SK-N-SH (cell line): ENCODE data around the gene ATXN7. TPM values are rescaled to one million over a fixed set of nuclear protein-coding genes. Genes with fewer than 3 reads are reported as not detected.

Experiments used
- CTCF ChIA-PET: fragments of 300-600, 350-600 bp; formaldehyde crosslinking; extraction: SDS; loops from one replicate; lab custom pipeline; 2021; lab: Yijun Ruan, JAX
- POLR2A ChIA-PET: fragments of 350-600 bp; sonication (Branson Sonifier 250); formaldehyde crosslinking; extraction: SDS; loops from one replicate; lab custom pipeline; 2020; ENCODE audit warnings: antibody characterized with exemption, inconsistent platforms; lab: Yijun Ruan, JAX
- DNase-seq: peaks from one replicate; pipeline ENCODE4 v3.0.0; 2012
- H2AFZ ChIP-seq: fragments of 200-600 bp; sonication (generic); 2 replicates; pipeline ENCODE4 v1.8.1; 2016; ENCODE audit warnings: antibody characterized with exemption, mild to moderate bottlenecking, low read depth
- H3F3A ChIP-seq: fragments of 200-600 bp; sonication (generic); replicated peaks from 2 replicates; pipeline ENCODE3; 2016; ENCODE audit warnings: antibody characterized with exemption, mild to moderate bottlenecking; ENCODE audit not compliant: insufficient read depth
- H3K27ac ChIP-seq, 2 experiments: fragments of 200-500 bp in 1 of 2; fragments of 200-600 bp in 1 of 2; sonication (Bioruptor generic) in 1 of 2; sonication (generic), shearing (Covaris generic) in 1 of 2; 2 replicates each; pipeline versions ENCODE4 v1.5.1 to v1.6.1; 2014 to 2016; ENCODE audit warnings: low read depth in 2 of 2, inconsistent platforms in 1 of 2, low read length in 1 of 2, mild to moderate bottlenecking in 1 of 2, mixed read lengths in 1 of 2
- H3K27me3 ChIP-seq: fragments of 200-600 bp; sonication (generic), shearing (Covaris generic); 2 replicates; pipeline ENCODE4 v1.6.1; 2016; ENCODE audit warnings: mixed run types; ENCODE audit not compliant: insufficient read depth
- H3K36me3 ChIP-seq, 2 experiments: fragments of 200-500 bp in 1 of 2; fragments of 200-600 bp in 1 of 2; sonication (Bioruptor generic) in 1 of 2; sonication (generic) in 1 of 2; replicated peaks in 1 of 2; 2 replicates each; pipeline versions ENCODE3 to v1.5.1; 2014 to 2016; ENCODE audit warnings: low read length in 1 of 2, mild to moderate bottlenecking in 1 of 2; ENCODE audit not compliant: insufficient read depth in 2 of 2, control insufficient read depth in 1 of 2
- H3K4me1 ChIP-seq, 2 experiments: fragments of 200-500 bp in 1 of 2; fragments of 200-600 bp in 1 of 2; sonication (Bioruptor generic) in 1 of 2; sonication (generic), shearing (Covaris generic) in 1 of 2; 2 replicates each; pipeline versions ENCODE4 v1.5.1 to v1.6.1; 2014 to 2016; ENCODE audit warnings: low read depth in 1 of 2, low read length in 1 of 2, mixed run types in 1 of 2; ENCODE audit not compliant: insufficient read depth in 2 of 2, control insufficient read depth in 1 of 2
- H3K4me2 ChIP-seq: fragments of 200-600 bp; sonication (generic), shearing (Covaris generic); 2 replicates; pipeline ENCODE4 v1.6.1; 2017; ENCODE audit warnings: mixed run types
- H3K4me3 ChIP-seq, 2 experiments: fragments of 200-500 bp in 1 of 2; fragments of 200-600 bp in 1 of 2; sonication (Bioruptor generic) in 1 of 2; sonication (generic), shearing (Covaris generic) in 1 of 2; 2 replicates each; pipeline versions ENCODE4 v1.5.1 to v1.8.1; 2014 to 2016; ENCODE audit warnings: low read depth in 2 of 2, inconsistent platforms in 1 of 2, low read length in 1 of 2, mild to moderate bottlenecking in 1 of 2, mixed read lengths in 1 of 2, moderate library complexity in 1 of 2
- H3K79me2 ChIP-seq: fragments of 200-600 bp; sonication (generic); 2 replicates; pipeline ENCODE4 v1.8.1; 2017; ENCODE audit warnings: mild to moderate bottlenecking; ENCODE audit not compliant: insufficient read depth
- H3K9ac ChIP-seq: fragments of 200-600 bp; sonication (generic); 2 replicates; pipeline ENCODE4 v1.6.1; 2017; ENCODE audit warnings: mixed run types
- H3K9me2 ChIP-seq: fragments of 200-600 bp; sonication (generic); 2 replicates; pipeline ENCODE4 v1.6.1; 2017; ENCODE audit warnings: mixed run types
- H3K9me3 ChIP-seq: fragments of 200-600 bp; sonication (generic); 2 replicates; pipeline ENCODE4 v1.6.1; 2017; ENCODE audit warnings: mixed run types, mild to moderate bottlenecking, moderate library complexity
- H4K20me1 ChIP-seq: fragments of 200-600 bp; sonication (generic); 2 replicates; pipeline ENCODE4 v1.6.1; 2017; ENCODE audit warnings: mild to moderate bottlenecking, mixed run types; ENCODE audit not compliant: insufficient read depth
- EP300 ChIP-seq, 2 experiments: IDR thresholded peaks; 2 replicates each; pipeline versions ENCODE4 v1.4.0 to v1.6.1; 2012; ENCODE audit warnings: borderline replicate concordance in 1 of 2, low read depth in 1 of 2, low read length in 1 of 2
- FOSL2 ChIP-seq: IDR thresholded peaks from 2 replicates; pipeline ENCODE4 v1.4.0; 2012; ENCODE audit warnings: low read depth, mild to moderate bottlenecking, moderate library complexity, borderline replicate concordance
- FOXM1 ChIP-seq: IDR thresholded peaks from 2 replicates; pipeline ENCODE4 v1.4.0; 2012; ENCODE audit warnings: low read depth, mild to moderate bottlenecking
- GABPA ChIP-seq: IDR thresholded peaks from 2 replicates; pipeline ENCODE4 v1.4.0; 2012; ENCODE audit warnings: low read depth, mild to moderate bottlenecking
- MXI1 ChIP-seq: IDR thresholded peaks from 2 replicates; pipeline ENCODE4 v1.6.1; 2012; ENCODE audit warnings: mild to moderate bottlenecking, low read depth, low read length, improper control_type of control experiment
- NFIC ChIP-seq: IDR thresholded peaks from 2 replicates; pipeline ENCODE4 v1.4.0; 2012; ENCODE audit warnings: borderline replicate concordance
- POLR2AphosphoS5 ChIP-seq: IDR thresholded peaks from 2 replicates; pipeline ENCODE4 v1.6.1; 2012; ENCODE audit warnings: low read depth, low read length
- RAD21 ChIP-seq: IDR thresholded peaks from 2 replicates; pipeline ENCODE4 v1.6.1; 2012; ENCODE audit warnings: mild to moderate bottlenecking, low read length
- RCOR1 ChIP-seq: fragments of 150-350 bp; IDR thresholded peaks from 2 replicates; pipeline ENCODE4 v1.6.1; 2017; ENCODE audit warnings: antibody characterized with exemption, low read length
- RFX5 ChIP-seq: IDR thresholded peaks from 2 replicates; pipeline ENCODE4 v1.6.1; 2012; ENCODE audit warnings: mild to moderate bottlenecking, improper control_type of control experiment, low read length
- RXRA ChIP-seq: IDR thresholded peaks from 2 replicates; pipeline ENCODE4 v1.4.0; 2012; ENCODE audit warnings: low read depth, mild to moderate bottlenecking, borderline replicate concordance
- SMC3 ChIP-seq: IDR thresholded peaks from 2 replicates; pipeline ENCODE4 v1.6.1; 2012; ENCODE audit warnings: low read depth, low read length, improper control_type of control experiment
- TAF1 ChIP-seq: IDR thresholded peaks from 2 replicates; pipeline ENCODE4 v1.6.1; 2012; ENCODE audit warnings: low read depth, mild to moderate bottlenecking, low read length, moderate library complexity, borderline replicate concordance
- TCF12 ChIP-seq: IDR thresholded peaks from 2 replicates; pipeline ENCODE4 v1.4.0; 2012
- TEAD4 ChIP-seq: IDR thresholded peaks from 2 replicates; pipeline ENCODE4 v1.4.0; 2012; ENCODE audit warnings: mild to moderate bottlenecking, borderline replicate concordance; ENCODE audit not compliant: insufficient read depth
- USF1 ChIP-seq: IDR thresholded peaks from 2 replicates; pipeline ENCODE4 v1.4.0; 2012; ENCODE audit warnings: low read depth, borderline replicate concordance
- USF2 ChIP-seq: fragments of 150-350 bp; IDR thresholded peaks from 2 replicates; pipeline ENCODE4 v1.6.1; 2017; ENCODE audit warnings: antibody characterized with exemption, low read length, low read depth, borderline replicate concordance
- YY1 ChIP-seq: IDR thresholded peaks from 2 replicates; pipeline ENCODE4 v1.4.0; 2012; ENCODE audit warnings: low read depth, mild to moderate bottlenecking
- WGBS: methylation state at CpG from one replicate; pipeline ENCODE4 v1.1.6; 2017; ENCODE audit warnings: low lambda C conversion rate; 5-methylcytosine and 5-hydroxymethylcytosine counted together
- polyA plus RNA-seq, 3 experiments: library from polyadenylated mRNA; depleted of rRNA; stranded (reverse); fragments of >200 nt; gene quantifications; 2 replicates each; pipeline ENCODE4 v1.2.3, GENCODE V29; 2012
- TF ChIP-seq, protein P1 (sequence below): IDR thresholded peaks from 2 replicates; pipeline ENCODE4 v1.4.0; 2012; ENCODE audit warnings: low read depth
- TF ChIP-seq, protein P2 (sequence below): fragments of 200-600 bp; sonication (generic); IDR thresholded peaks from 2 replicates; pipeline ENCODE4 v1.6.1; 2017; ENCODE audit warnings: antibody characterized with exemption, mild to moderate bottlenecking, moderate library complexity
- TF ChIP-seq, protein P3 (sequence below): IDR thresholded peaks from 2 replicates; pipeline ENCODE4 v1.6.1; 2012; ENCODE audit warnings: mild to moderate bottlenecking, low read depth, low read length, moderate library complexity

Gene ATXN7
- polyA plus RNA-seq, 1 of the 3 experiments (the other 2 are of a cell fraction) = 6.2 TPM

- TF ChIP-seq, protein P1, sequence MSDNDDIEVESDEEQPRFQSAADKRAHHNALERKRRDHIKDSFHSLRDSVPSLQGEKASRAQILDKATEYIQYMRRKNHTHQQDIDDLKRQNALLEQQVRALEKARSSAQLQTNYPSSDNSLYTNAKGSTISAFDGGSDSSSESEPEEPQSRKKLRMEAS = no peak
- TF ChIP-seq MXI1 (no peak), YY1 (no peak), GABPA (no peak), TCF12 (no peak), RFX5 (no peak), EP300 (IDR thresholded peaks at IDR 0.05; ENCODE audit: borderline replicate concordance in 1 of 2, low read depth in 1 of 2, low read length in 1 of 2) (no peak)
These were observed 109.3 kb downstream of the ATXN7 start (continued) for GRCh38 chr3:63972987-63973386.

DNA sequence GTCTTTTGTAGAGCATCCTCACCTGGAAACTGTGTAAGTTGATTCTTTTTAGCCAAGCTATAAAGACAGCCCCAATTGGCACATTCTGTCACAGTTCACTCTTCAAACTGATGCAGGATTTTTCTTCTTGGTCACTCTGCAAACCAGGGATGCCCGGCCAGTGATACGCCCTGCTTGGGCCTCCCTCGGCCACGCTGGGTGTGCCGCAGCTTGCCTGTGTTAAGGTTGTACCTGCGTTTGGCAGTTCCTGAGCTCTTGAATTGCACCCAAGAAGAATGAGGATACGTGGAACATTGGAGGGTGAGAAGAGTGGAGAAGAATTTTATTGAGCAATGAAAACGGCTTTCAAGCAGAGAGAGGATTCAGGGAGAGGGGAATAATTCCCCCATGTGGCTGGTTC lies 109.7 kb downstream of the ATXN7 start:
- Histone ChIP-seq H3F3A (no peaks in the 10 kb centered on the region), H3K9me3 (no peaks in the 10 kb centered on the region), H4K20me1 (peaks cover 29% of the 10 kb centered on the region), H3K4me1 (peaks cover 5 to 14% of the 10 kb centered on the region in 2 experiments; a peak in 2 of 4 replicates), H3K4me2 (no peak overlapping the region), H3K36me3 (peaks cover 11 to 14% of the 10 kb centered on the region in 2 experiments), H3K9ac (no peak overlapping the region), H3K27me3 (no peaks in the 10 kb centered on the region), H3K27ac (no peak overlapping the region), H2AFZ (no peak overlapping the region), H3K4me3 (no peak overlapping the region), H3K79me2 (peaks cover 84% of the 10 kb centered on the region), H3K9me2 (no peaks in the 10 kb centered on the region)
- TF ChIP-seq, protein P2, sequence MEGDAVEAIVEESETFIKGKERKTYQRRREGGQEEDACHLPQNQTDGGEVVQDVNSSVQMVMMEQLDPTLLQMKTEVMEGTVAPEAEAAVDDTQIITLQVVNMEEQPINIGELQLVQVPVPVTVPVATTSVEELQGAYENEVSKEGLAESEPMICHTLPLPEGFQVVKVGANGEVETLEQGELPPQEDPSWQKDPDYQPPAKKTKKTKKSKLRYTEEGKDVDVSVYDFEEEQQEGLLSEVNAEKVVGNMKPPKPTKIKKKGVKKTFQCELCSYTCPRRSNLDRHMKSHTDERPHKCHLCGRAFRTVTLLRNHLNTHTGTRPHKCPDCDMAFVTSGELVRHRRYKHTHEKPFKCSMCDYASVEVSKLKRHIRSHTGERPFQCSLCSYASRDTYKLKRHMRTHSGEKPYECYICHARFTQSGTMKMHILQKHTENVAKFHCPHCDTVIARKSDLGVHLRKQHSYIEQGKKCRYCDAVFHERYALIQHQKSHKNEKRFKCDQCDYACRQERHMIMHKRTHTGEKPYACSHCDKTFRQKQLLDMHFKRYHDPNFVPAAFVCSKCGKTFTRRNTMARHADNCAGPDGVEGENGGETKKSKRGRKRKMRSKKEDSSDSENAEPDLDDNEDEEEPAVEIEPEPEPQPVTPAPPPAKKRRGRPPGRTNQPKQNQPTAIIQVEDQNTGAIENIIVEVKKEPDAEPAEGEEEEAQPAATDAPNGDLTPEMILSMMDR = no peak
- TF ChIP-seq USF1 (no peak), FOSL2 (no peak), SMC3 (no peak), TAF1 (no peak), TEAD4 (no peak), NFIC (no peak), RCOR1 (no peak), USF2 (no peak), RAD21 (no peak), POLR2AphosphoS5 (no peak), MXI1 (no peak), TCF12 (no peak), RXRA (no peak), FOXM1 (no peak)
- TF ChIP-seq, protein P1 = no peak
- TF ChIP-seq, protein P3, sequence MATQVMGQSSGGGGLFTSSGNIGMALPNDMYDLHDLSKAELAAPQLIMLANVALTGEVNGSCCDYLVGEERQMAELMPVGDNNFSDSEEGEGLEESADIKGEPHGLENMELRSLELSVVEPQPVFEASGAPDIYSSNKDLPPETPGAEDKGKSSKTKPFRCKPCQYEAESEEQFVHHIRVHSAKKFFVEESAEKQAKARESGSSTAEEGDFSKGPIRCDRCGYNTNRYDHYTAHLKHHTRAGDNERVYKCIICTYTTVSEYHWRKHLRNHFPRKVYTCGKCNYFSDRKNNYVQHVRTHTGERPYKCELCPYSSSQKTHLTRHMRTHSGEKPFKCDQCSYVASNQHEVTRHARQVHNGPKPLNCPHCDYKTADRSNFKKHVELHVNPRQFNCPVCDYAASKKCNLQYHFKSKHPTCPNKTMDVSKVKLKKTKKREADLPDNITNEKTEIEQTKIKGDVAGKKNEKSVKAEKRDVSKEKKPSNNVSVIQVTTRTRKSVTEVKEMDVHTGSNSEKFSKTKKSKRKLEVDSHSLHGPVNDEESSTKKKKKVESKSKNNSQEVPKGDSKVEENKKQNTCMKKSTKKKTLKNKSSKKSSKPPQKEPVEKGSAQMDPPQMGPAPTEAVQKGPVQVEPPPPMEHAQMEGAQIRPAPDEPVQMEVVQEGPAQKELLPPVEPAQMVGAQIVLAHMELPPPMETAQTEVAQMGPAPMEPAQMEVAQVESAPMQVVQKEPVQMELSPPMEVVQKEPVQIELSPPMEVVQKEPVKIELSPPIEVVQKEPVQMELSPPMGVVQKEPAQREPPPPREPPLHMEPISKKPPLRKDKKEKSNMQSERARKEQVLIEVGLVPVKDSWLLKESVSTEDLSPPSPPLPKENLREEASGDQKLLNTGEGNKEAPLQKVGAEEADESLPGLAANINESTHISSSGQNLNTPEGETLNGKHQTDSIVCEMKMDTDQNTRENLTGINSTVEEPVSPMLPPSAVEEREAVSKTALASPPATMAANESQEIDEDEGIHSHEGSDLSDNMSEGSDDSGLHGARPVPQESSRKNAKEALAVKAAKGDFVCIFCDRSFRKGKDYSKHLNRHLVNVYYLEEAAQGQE = no peak
- ChIA-PET CTCF (interaction anchor here (1.0 to 4.6 kb wide), 4 partner anchors 11 to 20 kb away, joined by 3 to 20 read pairs (median 6); no protein-coding TSS in a partner anchor), POLR2A (no interaction called here)
- 99% methylated on average over 8 of the region's 8 CpGs for WGBS
- no peak for DNase-seq
